SK-N-SH treated with all-trans-retinoic acid at 6 μM for 48 hours (cell line): Measurements from ENCODE around the gene STT3B.

Source experiments
- ARNTL ChIP-seq: fragments of 450-650 bp; formaldehyde crosslinking; IDR thresholded peaks from 2 replicates; pipeline ENCODE4 v1.5.0; 2020; ENCODE audit warnings: low read depth, mild to moderate bottlenecking, moderate library complexity, borderline replicate concordance
- BACH2 ChIP-seq: fragments of 250-450 bp; sonication (Bioruptor Pico); IDR thresholded peaks from 2 replicates; pipeline ENCODE4 v1.9.0; 2021; ENCODE audit warnings: mild to moderate bottlenecking, borderline replicate concordance
- CREB5 ChIP-seq: fragments of 250-450 bp; sonication (Bioruptor Pico); IDR thresholded peaks from 2 replicates; pipeline ENCODE4 v1.5.1; 2020; ENCODE audit warnings: low read depth, mild to moderate bottlenecking, moderate library complexity
- ISL1 ChIP-seq: fragments of 250-450 bp; sonication (Bioruptor Pico); IDR thresholded peaks from 2 replicates; pipeline ENCODE4 v2.1.2; 2022; ENCODE audit warnings: mild to moderate bottlenecking, moderate library complexity
- PATZ1 ChIP-seq: fragments of 250-450 bp; sonication (Bioruptor Pico); IDR thresholded peaks from 2 replicates; pipeline ENCODE4 v1.8.0; 2020; ENCODE audit warnings: mild to moderate bottlenecking, moderate library complexity, borderline replicate concordance
- POU6F1 ChIP-seq: fragments of 250-450 bp; sonication (Bioruptor Pico); IDR thresholded peaks from 2 replicates; pipeline ENCODE4 v1.8.0; 2021; ENCODE audit warnings: low read depth, mild to moderate bottlenecking, moderate library complexity, borderline replicate concordance

GRCh38 chr3:31546725-31547124 lies 14.0 kb downstream of the STT3B start:
- TF ChIP-seq ISL1 (CRISPR knock-in tag) (no peak), POU6F1 (CRISPR knock-in tag) (no peak), PATZ1 (CRISPR knock-in tag) (no peak), BACH2 (CRISPR knock-in tag) (no peak), CREB5 (CRISPR knock-in tag) (no peak), ARNTL (CRISPR knock-in tag) (no peak)
